ENCODE results near the gene FAM227A.
"Not testable (repeated sequence)": the region's sequence is repeated elsewhere in the genome, so short reads cannot be mapped to it uniquely, and the experiment has no call there.

FAM227A gene

DNA sequence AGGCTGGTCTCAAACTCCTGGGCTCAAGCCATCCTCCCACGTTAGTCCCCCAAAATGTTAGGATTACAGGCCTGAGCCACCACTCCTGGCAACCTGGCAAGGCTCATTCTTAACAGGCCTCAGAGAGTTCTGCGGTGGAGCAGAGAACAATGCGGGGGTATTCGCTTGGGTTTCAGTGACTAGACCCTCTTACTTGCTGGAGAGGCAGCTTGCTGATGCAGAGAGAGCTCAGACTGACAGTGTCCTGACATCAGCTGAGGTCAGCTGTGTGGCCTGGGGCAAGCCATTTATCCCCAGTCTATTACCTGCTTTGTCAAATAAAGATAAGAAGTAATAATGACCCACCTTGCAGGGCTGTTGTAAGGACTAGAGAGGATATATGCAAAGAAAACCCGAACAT, 46.0 kb downstream of the FAM227A start:
- DNase-seq, result no peak

DNA sequence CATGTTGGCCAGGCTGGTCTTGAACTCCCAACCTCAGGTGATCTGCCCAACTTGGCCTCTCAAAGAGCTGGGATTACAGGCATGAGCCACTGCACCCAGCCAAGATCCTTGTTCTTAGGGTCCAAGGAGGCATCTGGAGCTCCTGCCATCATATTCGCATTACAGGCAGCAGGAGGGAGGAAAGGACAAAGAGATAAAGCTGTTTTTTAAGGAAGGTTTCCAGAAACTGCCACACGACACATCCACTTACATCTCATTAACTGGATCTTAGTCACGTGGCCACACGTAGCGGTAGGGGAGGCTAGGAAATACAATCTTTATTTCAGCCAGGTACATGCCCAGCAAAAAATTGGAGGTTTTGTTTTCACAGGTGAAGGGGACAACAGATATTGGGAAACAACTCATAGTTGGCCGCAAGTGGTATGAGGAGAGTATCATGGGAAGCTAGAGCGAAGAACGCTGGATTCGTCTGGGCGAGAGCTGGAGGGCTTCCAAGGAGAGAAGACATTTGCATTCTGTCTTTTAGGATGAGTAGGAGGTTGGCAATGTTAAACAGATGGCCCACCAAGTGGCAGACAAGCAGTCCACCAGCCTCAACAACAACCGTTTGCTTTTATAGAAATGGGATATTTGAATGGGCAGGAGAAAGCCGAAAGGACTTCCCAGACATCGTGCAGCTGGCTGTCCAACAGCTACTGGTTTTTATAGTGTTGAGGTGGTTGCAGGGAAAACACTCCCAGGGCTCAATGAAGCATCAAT, 47.0 kb downstream of the FAM227A start:
- DNase-seq, result no peak

DNA sequence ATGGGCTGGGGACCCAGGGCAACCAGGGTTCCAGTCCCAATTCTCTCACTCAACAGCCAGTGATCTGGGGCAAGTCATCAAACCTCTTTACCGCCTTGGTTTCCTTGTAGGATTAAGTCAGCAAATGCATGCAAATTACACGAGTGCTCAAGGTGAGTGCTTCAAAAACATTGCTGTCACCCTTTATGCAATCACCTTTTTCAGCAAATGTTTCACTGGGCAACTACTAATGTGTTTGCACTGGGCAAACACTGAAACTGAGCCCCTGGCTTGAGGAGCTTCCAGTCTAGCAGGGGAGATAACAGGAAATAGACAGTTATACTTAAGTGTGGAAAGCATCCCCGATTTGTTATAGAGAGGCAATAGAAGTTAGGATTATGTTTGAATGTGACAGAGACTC, 48.5 kb downstream of the FAM227A start:
- DNase-seq, result no peak

DNA sequence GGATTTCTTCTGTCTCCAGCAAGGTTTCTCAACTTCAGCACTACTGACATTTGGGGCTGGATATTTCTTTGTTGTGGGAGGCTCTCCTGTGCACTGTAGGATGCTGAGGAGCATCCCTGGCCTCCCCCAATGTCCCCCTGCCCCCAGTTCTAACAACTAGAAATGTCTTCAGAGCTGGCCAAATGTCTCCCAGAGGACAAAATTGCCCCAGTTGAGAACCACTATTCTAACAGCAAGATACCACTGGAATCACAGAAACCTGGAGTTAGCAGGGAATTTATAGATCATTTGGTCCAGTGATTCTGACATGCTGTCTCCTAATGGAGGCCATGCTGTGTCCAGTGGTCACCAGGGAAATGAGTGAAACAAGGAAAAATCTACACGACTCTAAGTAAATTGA, 54.0 kb downstream of the FAM227A start:
- DNase-seq, result no peak

DNA sequence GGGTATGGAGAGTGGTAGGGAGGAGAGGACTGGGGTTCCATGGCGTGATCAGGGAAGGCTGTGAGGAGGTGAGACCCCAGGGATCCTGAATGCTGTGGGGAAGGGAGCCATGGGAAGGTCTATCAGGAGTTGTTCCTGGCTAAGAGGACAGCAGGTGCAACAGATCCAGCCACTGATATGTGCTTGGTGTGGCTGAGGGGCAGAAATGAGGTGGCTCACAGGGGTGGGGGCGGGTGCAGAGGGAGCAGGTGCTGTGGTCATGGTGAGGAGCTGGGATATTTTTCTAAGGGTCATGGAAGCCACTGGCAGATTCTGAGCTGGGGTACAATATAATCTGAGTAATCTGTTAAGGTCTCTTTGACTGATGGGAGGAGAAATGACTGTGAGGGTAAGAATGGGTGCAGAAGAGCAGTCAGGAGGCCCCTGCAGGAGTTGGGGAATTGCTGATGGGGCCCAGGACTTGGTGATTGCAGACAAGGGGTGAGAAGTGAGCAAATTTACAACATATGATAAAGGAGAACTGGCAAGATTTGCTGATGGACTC, 54.9 kb downstream of the FAM227A start:
- DNase-seq, result no peak

DNA sequence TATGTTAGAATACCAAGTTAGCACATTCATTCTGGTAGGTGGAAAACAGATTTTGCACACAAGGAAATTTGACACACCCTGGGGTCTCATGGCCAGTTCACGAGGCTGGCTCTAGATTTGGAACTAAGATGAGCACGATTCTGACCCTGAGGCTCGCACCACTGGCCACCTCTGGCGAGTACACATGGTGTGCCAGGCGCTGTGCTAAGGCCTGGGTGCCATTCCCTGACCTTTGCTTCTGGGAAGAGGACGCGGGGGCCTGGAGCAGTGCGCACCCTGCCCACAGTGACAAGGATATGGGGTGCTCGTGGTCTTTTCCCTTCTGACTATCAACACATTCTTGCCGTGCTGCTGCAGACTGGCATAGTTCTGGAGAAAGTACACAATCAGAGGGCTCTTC, 56.7 kb downstream of the FAM227A start:
- DNase-seq, result no peak

DNA sequence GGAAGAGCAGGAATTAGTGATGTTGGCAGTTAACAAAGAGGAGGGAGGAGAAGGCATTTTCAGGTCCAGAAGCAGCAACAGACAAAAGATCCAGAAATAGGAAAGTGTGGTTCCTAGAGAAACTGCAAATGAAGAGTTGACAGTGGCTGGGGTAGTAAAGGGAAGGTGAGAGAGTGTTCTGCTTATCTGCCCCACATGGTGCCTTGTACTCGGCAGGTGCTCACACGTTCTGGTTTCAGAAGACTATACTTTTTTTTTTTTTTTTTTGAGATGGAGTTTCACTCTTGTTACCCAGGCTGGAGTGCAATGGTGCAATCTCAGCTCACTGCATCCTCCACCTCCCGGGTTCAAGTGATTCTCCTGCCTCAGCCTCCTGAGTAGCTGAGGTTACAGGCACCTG, 73.3 kb downstream of the FAM227A start:
- not testable (repeated sequence) for DNase-seq

DNA sequence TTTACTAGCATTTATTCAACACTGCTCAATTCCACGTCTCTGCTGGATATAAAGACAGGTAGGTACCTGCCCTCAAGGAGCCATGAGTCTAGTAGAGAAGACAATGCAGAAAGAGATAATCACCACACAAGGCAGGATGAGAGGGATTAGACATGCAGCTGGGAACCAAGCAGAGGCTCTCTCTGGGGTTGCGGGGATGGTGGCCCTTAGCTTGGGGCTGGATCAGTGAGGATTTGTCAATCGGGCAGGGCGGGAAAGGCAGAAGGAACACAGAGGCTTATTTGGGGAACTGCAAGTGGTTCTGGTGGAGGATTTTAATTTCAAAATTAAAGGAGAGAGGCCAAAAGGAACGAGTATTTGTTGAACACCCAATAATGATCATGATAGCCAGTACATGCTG, 77.7 kb downstream of the FAM227A start:
- no peak for DNase-seq

DNA sequence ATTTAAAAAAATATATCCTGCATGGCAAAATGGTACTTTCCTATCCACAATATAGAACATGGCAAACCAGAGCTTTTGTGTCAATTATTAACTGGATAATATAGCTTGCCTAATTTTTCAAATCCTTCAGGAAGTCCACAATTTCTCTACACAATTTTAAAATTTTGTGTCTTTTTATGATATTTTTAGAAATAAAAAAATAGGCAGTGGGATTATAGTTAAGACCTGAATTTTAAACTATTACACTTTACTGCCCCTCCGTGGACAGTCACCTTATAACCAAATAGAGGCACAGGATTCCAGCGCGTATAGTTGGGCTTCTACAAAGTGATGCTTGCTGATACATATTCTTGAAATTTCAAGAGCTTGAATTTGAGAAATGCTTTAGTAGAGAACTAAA, 84.1 kb downstream of the FAM227A start:
- DNase-seq, result peak; percentile 4

DNA sequence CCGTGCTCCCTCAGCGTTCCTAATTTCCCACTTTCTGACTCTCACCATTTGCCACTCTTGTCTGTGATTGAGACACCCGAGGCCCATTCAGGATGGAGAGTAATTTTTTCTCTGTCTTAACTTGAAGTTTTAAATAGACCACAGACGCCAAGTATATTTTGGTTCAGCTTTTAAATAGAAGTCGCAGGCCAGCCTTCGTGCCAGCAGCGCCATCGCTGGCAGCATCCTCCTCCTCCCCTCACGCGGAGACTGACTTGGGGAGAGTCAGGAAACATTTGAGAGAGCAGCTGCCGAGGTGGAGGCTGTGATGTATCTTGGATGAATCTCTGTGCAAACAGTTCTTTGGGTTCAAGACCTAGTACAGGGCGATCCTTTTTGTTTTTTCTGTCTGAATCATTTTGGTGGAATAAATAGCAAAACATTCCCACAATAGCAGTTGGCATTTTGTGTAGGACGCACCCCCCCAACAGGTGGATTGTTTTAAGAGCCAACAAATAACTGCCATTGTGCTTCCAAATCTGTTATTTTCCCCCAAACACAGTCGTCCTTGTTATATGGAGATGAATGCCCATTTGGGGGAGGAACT, 85.3 kb downstream of the FAM227A start:
- DNase-seq, result no peak

DNA sequence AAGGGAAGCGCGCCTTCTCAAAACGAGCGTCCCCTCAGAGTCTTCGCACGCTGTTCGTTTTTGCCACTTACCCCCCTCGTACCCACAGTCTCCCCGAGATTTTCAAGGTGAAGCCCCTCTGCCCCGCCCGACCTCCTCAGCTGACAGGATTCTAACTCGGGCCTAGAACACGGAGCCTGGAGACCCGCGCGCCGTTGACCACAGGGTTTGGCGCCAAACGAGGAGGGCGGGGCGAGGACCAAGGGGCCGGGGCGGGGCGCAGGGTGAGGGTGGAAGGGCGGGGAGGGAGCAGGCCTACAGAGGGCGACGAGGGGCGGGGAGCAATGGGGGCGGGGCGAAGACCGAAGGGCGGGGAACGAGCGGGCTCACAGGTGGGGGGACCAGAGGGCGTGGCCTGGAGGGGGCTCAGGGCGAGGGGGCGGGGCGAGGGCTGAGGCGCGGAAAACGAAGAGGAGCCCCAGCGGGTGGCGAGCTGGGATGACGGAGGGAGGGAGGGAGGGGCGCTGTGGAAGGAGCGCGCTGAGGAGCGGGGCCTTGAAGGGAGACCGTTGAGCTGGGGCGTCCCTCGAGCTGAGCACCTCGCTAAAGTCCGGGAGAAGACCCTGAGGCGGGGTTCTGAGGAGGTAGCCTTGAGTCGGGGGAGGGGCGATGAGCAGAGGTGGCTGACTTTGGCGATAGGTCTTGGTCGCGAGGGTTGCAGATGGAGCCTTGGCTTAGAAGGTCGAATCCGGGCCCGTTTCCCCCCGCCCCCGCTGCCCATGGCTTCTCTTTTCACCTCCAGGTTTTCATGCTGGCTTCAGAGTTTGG, 86.0 kb downstream of the FAM227A start, which contains the start of gene DMC1:
Gene DMC1 (minus strand): TSS at position 212 of the 807 bp plus-strand sequence. CDS start 1,927 bp downstream, outside the sequence.
- DNase-seq, result peak; percentile 94

DNA sequence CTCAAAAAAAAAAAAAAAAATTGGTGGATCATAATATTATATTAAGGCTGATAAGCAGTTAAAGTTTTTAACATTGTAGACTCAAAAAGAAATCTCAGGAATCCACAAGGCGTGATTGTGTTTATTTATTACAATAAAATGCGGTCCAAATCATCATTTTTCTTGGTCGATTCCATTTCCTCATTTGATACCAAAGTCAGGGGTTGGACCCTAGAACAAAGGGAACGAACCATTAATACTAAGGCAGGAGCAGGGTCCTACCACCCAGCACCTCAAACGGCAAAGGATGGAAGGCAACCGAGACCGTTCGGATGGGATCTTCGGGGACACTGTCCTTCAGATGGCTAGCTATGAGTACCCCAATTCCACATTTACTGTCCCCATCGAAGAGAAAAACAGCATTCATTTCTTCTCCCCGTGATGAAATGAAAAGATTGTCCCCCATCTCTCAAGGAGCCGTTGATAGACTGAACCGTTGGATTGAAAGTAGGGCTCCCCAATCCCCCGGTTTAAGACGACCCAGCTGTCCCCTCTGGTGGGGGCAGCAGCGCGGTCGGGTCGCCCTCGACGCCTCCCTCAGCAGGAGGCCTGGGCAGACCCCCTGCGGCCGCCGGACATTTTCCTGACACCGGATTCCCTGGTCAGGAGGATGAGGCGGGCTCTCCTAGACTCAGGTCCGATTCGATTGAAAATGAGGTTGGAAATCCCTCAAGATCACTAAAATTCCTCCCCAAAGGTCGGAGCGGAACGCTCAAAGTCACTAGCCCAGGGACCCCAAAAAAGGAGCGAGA, 86.8 kb downstream of the FAM227A start:
- DNase-seq, result peak; percentile 2

DNA sequence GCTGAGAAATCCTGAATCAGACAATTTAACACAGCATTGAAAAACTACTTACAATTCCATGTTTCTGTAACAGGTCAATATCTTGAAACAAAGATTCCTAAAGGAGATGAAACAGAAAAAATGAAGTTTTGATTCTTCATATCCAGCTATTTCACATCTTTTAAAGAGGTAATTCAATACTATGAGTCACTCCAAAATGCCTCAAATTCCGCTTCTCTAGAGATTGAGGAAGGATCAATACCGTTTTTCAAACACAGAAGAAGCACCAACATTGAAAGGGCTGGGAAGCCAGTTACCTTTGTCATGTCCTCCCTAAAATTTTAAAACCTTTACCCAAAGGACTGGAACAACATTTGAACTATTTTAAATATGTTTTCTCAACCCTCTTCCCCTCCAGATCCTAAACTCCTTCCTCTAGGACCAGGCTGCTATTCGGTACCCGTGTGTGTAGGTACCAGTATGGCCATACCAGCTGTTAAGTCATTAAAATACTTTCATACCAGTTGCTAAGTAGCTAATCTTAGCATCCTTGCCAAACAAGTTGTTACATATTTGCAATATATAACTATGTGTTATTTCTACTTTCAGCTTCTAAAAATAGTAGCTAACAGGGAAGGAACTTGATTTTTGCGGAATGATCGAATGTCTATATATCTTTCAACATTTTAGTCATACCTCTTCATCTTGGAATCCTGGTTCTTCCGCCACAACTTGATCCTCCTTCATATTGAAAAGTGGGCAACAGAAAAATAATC, 88.5 kb downstream of the FAM227A start:
- no peak for DNase-seq

DNA sequence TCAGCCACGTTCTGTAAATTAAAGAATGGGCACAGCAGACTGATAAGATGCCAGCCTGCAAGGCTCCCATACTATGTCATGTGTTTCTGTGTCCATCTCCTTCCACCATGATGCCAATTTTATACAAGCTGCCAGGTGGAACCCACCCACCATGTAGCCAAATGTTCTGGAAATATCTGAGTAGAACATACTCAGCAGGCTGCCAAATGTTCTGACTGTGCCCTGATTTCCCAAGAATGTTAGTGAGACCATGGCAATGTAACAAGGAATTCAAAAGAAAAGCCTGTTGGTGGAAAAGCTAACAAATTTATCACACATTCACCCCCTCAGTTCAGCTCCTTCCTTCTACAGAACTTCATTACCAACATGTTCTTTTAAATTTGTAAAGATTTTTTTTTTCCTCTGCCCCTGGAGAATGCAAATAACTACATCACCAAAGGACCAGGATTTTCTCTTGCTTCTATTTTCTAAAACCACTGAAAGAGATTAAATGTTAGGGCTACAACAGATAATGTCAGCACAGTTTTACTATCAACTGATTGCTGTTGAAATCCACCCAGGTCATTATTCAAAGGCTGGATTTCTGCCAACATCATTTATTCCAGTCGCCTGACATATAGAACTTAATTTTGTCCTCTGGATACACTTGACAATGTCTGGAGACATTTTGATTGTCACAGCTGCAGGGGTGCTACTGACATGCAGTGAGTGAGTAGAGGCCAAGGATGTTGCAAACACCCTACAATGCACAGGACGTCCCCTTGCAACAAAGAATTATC, 89.3 kb downstream of the FAM227A start:
- DNase-seq, result no peak

DNA sequence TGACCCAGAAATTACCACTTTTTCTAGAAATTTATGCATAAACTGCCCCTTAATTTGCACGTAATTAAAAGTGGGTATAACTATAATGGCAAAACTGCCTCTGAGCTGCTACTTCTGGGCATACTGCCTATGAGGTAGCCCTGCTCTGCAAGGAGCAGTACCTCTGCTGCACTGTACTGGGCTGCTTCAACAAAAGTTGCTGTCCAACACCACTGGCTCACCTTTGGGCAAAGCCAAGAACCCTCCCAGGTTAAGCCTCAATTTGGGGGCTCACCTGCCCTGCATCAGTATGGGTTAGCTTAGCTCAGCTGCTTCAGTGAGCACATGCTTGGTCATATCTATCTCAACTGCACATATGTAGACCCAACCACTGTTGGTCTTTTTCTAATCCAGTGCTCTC, 90.8 kb downstream of the FAM227A start:
- no peak for DNase-seq

DNA sequence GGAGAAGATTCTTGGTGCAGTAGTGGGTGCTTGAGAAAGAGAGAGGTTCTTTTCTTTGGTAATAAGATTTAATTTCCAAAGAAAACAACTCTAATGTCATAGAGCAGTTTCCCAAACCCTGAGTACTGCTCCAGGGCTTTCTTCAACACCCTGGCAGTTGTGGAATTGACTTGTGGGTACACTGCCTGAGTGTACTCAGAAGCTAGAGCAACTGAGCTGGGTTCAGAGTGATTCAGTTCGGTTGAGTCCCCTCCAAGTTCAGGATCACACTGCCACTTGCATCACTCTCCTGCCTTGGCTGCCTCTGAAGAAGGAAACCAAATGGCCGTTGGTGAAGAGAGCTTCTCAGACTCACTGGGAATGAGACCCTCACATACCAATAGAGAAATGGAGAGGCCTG, 91.5 kb downstream of the FAM227A start:
- no peak for DNase-seq

DNA sequence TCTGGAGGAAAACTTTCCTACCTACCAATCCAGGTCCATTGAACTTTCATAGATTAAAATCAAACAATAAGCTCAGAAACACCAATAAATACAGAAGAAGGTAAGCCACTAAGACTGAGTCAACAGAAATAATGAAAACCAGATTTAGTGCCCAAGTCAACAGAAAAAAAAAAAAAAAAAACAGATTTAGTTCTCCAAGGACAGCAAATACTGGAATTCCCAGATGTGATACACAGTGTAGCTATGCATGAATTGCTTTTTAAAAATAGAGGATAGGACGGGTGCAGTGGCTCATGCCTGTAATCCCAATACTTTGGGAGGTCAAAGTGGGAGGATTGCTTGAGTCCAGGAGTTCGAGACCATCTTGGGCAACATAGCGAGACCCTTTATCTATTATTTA, 101.9 kb downstream of the FAM227A start:
- no peak for DNase-seq

DNA sequence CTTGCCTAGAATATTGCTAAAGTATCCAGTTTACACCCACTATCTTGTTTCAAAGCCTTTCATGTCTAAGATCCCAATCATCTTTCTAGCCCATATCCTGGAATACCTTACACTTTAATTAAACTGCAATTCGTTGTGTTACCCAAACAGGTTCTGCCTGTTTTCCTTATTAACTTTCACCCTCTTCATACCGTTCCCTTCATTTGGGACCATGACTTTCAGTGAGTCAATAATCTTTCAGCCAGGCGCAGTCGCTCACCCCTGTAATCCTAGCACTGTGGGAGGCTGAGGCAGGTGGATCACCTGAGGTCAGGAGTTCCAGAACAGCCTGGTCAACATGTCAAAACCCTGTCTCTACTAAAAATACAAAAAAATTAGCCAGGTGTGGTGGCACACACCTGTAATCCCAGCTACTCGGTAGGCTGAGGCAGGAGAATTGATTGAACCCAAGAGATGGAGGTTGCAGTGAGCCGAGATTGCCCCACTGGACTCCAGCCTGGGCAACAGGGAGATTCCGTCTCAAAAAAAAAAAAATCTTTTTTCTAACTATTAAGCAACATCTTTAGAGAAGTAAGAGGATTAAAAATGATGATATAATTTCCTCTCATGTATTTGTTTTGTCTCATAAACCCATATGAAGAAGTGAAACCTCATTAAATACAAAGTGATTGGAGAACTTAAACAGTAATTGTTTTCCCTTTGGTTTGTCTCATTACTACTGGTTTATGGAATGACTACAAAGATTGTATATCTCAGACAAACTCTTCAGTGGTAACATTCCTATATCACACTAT, 106.9 kb downstream of the FAM227A start:
- no peak for DNase-seq

DNA sequence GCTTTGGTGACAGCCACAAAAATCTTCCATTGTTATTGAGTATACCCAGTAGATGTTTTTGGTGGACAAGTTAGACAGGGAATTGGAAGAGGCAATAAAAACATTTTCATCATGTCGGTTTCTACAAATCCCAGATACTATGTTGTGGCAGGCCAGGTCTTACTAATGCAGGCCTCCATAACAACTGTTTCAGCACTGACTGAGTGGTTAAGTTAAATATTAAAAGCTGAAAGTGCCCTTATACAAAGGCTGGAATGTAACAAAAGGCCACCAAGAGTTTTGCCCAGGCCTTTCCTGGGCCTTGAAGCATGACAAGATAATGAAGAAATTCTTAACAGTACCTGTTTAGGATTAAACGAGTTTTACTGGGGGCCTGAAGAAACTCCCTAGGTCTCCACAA, 115.5 kb downstream of the FAM227A start:
- no peak for DNase-seq

DNA sequence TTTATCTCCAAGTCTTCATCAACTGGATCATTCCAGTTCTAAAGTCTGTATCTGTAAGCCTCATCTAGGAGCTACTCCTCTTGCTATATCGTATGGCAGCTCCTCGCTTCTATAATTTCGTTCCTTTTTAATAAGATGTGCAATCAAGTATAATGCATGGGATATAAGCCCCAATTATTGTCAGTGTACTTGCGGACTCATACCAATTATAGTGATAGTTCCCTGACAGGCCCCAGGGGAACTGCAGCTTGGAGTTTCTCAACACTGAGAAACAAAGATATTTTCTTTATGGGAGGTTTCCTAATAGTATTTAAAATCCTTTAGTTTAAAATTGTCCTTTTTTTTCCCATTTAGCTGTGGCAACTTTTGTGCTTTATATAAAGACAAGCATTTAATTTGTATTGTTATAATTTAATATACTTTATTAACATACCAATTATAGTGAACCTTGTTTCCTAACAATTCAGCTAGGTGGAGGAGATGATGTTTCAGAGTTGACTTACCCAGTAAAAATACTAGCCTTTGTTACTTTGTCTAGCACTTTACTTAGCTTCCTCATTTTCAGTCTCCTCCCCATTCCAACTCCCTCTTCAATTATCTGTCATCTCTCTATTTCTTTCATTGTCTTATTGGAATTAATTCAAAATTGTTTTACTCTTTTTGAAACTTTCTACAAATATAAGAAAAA, 124.8 kb downstream of the FAM227A start:
- no peak for DNase-seq

Measured in NCI-H1092 (cell line).